ENCODE measurements around the gene ERC1. TPM values are rescaled to one million over a fixed set of nuclear protein-coding genes. Genes with fewer than 3 reads are reported as not detected.

The ERC1 gene
- total RNA-seq, 4 donors from 2014 or later = 28.9 to 106 (median 43.6) TPM

DNA sequence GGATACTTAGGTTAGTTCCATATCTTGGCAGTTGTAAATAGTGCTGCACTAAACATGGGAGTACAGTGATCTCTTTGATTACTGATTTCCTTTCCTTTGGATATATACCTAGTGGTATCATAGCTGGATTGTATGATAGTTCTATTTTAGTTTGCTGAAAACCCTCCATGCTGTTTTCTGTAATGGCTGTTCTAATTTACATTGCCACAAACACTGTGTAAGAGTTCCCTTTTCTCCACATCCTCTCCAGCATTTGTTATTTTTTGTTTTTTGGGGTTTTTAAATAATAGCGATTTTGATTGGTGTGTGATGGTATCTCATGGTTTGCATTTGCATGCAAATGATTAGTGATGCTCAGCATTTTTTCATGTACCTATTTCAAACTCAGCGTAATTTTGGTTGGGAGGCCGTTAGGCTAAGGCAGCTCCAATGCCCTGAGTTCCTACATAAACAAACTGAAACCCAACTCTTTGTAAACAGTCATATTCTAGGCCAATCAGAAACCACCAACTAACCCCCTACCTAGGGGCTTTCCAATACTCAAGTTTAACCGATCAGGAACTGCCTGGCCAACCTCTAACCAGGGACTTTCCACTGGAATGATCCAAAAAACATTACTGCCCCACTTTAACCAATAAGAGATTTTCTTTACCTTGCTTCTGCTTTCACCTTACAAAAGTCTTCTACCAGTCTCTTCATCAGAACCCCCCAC lies 431.7 kb downstream of the ERC1 start:
- Histone ChIP-seq H3K4me3 (no peak overlapping the region), H3K27me3 (no peaks in the 10 kb centered on the region), H3K36me3 (no peaks in the 10 kb centered on the region), H3K9me3 (peaks cover 0 to 3% of the 10 kb centered on the region in 2 donors), H3K4me1 (no peaks in the 10 kb centered on the region), H3K27ac (no peak overlapping the region)
- no peak for DNase-seq
- intact Hi-C loops (cut with DNase I; ENCODE audit: low total_unique reads) = no loop called here
- TF ChIP-seq, protein P1, sequence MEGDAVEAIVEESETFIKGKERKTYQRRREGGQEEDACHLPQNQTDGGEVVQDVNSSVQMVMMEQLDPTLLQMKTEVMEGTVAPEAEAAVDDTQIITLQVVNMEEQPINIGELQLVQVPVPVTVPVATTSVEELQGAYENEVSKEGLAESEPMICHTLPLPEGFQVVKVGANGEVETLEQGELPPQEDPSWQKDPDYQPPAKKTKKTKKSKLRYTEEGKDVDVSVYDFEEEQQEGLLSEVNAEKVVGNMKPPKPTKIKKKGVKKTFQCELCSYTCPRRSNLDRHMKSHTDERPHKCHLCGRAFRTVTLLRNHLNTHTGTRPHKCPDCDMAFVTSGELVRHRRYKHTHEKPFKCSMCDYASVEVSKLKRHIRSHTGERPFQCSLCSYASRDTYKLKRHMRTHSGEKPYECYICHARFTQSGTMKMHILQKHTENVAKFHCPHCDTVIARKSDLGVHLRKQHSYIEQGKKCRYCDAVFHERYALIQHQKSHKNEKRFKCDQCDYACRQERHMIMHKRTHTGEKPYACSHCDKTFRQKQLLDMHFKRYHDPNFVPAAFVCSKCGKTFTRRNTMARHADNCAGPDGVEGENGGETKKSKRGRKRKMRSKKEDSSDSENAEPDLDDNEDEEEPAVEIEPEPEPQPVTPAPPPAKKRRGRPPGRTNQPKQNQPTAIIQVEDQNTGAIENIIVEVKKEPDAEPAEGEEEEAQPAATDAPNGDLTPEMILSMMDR (IDR thresholded peaks at IDR 0.05) = no peak
- no peak for TF ChIP-seq POLR2A (IDR thresholded peaks at IDR 0.05)

GRCh38 chr12:1424674-1425395 lies 433.8 kb downstream of the ERC1 start:
- Histone ChIP-seq H3K27ac (no peak overlapping the region), H3K4me1 (no peaks in the 10 kb centered on the region), H3K27me3 (no peaks in the 10 kb centered on the region), H3K9me3 (peaks cover 0 to 3% of the 10 kb centered on the region in 2 donors), H3K4me3 (no peak overlapping the region), H3K36me3 (no peaks in the 10 kb centered on the region)
- TF ChIP-seq, protein P1 (IDR thresholded peaks at IDR 0.05) = no peak
- no peak for TF ChIP-seq POLR2A (IDR thresholded peaks at IDR 0.05)
- no peak for DNase-seq
- intact Hi-C loops (cut with DNase I; ENCODE audit: low total_unique reads) = no loop called here

GRCh38 chr12:1425396-1425729 lies 434.3 kb downstream of the ERC1 start:
- no peak overlapping the region for H3K27ac ChIP-seq

DNA sequence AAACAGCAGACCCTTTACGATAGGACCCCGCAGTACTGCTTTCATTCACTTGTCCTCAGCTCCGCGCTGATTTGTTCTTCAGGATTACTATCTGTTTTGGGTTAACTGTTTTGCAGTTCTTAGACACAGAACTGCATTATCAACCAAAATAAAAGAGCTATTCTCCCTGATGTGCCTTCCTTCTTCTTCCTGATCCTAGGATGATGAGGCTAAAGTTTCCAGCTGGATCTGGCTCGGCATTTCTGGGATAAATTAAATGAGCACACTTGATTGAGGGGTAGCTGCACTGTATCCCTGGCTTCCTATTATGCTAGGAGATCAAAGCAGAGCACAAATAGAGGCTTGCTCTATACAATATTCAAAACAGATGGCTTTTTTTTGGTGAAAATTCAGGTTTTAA lies 437.6 kb downstream of the ERC1 start:
- Histone ChIP-seq H3K4me3 (no peak overlapping the region), H3K9me3 (no peaks in the 10 kb centered on the region), H3K36me3 (no peaks in the 10 kb centered on the region), H3K4me1 (no peaks in the 10 kb centered on the region), H3K27me3 (no peaks in the 10 kb centered on the region), H3K27ac (no peak overlapping the region)
- no peak for DNase-seq
- TF ChIP-seq, protein P1 (IDR thresholded peaks at IDR 0.05) = no peak
- intact Hi-C loops (cut with DNase I; ENCODE audit: low total_unique reads) = no loop called here

More at GRCh38 chr12:1425396-1425729, 434.3 kb downstream of the ERC1 start:
- Histone ChIP-seq H3K9me3 (peaks cover 0 to 3% of the 10 kb centered on the region in 2 donors), H3K4me3 (no peak overlapping the region), H3K4me1 (no peaks in the 10 kb centered on the region), H3K27me3 (no peaks in the 10 kb centered on the region), H3K36me3 (no peaks in the 10 kb centered on the region)
- DNase-seq = no peak
- no peak for TF ChIP-seq POLR2A (IDR thresholded peaks at IDR 0.05)
- TF ChIP-seq, protein P1 (IDR thresholded peaks at IDR 0.05) = no peak
- intact Hi-C loops (cut with DNase I; ENCODE audit: low total_unique reads) = no loop called here

GRCh38 chr12:1429980-1430379 lies 439.0 kb downstream of the ERC1 start:
- no peak overlapping the region for H3K4me3 ChIP-seq
- TF ChIP-seq, protein P1 (IDR thresholded peaks at IDR 0.05) = no peak
- H3K27me3 ChIP-seq = no peaks in the 10 kb centered on the region
- DNase-seq = no peak
- intact Hi-C loops (cut with DNase I; ENCODE audit: low total_unique reads) = no loop called here
- no peaks in the 10 kb centered on the region for H3K36me3 ChIP-seq
- H3K9me3 ChIP-seq = no peaks in the 10 kb centered on the region
- no peaks in the 10 kb centered on the region for H3K4me1 ChIP-seq
- H3K27ac ChIP-seq = no peak overlapping the region

Measured in uterus (tissue), 4 donors.